Measurements from ENCODE around the gene IL1RAPL2. TPM values are rescaled to one million over a fixed set of nuclear protein-coding genes. Genes with fewer than 3 reads are reported as not detected.
"Not testable (repeated sequence)": the region's sequence is repeated elsewhere in the genome, so short reads cannot be mapped to it uniquely, and the experiment has no call there.

Gene IL1RAPL2
- total RNA-seq, 4 donors from 2014 or later = not detected

GRCh38 chrX:105220636-105221035, 654.6 kb downstream of the IL1RAPL2 start, which contains the start of gene TEX13A:
TSS of gene TEX13A (minus strand) at chrX:105220694. CDS start at chrX:105220397, 297 bp downstream.
- H3K36me3 ChIP-seq = no peaks in the 10 kb centered on the region
- TF ChIP-seq, protein P1, sequence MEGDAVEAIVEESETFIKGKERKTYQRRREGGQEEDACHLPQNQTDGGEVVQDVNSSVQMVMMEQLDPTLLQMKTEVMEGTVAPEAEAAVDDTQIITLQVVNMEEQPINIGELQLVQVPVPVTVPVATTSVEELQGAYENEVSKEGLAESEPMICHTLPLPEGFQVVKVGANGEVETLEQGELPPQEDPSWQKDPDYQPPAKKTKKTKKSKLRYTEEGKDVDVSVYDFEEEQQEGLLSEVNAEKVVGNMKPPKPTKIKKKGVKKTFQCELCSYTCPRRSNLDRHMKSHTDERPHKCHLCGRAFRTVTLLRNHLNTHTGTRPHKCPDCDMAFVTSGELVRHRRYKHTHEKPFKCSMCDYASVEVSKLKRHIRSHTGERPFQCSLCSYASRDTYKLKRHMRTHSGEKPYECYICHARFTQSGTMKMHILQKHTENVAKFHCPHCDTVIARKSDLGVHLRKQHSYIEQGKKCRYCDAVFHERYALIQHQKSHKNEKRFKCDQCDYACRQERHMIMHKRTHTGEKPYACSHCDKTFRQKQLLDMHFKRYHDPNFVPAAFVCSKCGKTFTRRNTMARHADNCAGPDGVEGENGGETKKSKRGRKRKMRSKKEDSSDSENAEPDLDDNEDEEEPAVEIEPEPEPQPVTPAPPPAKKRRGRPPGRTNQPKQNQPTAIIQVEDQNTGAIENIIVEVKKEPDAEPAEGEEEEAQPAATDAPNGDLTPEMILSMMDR (IDR thresholded peaks at IDR 0.05) = no peak
- no peak for TF ChIP-seq POLR2A (IDR thresholded peaks at IDR 0.05)
- DNase-seq = no peak
- intact Hi-C loops (cut with DNase I) = no loop called here
- no peak within 1 kb of the TSS for H3K27ac ChIP-seq
- no peaks in the 10 kb centered on the region for H3K9me3 ChIP-seq
- no peaks in the 10 kb centered on the region for H3K4me1 ChIP-seq
- H3K4me3 ChIP-seq (replicated peaks in 1 of 3) = no peak within 1 kb of the TSS
- WGBS, 2 donors = 90 to 91% methylated on average over 7 of the region's 7 CpGs
- H3K27me3 ChIP-seq = no peaks in the 10 kb centered on the region

GRCh38 chrX:105221374-105221773, 655.4 kb downstream of the IL1RAPL2 start:
- Histone ChIP-seq H3K36me3 (no peaks in the 10 kb centered on the region), H3K27me3 (no peaks in the 10 kb centered on the region), H3K4me1 (no peaks in the 10 kb centered on the region), H3K4me3 (replicated peaks in 1 of 3) (no peak overlapping the region), H3K9me3 (no peaks in the 10 kb centered on the region), H3K27ac (no peak overlapping the region)
- WGBS, 2 donors = 87% methylated on average over 3 of the region's 3 CpGs
- TF ChIP-seq POLR2A (IDR thresholded peaks at IDR 0.05) = no peak
- TF ChIP-seq, protein P1 (IDR thresholded peaks at IDR 0.05) = no peak
- intact Hi-C loops (cut with DNase I) = no loop called here
- no peak for DNase-seq

DNA sequence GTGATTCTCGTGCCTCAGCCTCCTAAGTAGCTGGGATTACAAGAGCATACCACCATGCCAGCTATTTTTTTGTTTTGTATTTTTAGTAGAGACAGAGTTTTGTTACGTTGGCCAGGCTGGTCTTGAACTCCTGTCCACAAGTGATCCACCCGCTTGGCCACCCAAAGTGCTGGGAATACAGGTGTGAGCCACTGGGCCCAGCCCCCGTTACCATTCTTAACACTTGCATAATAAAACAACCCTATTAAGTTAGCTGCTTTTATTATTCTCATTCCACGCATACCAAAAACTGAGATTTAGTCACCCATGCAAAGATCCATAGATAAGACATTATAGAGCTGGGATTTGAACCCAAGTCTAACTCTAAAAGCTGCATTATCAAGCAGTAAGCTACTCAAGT, 660.5 kb downstream of the IL1RAPL2 start:
- no peaks in the 10 kb centered on the region for H3K9me3 ChIP-seq
- H3K36me3 ChIP-seq = no peaks in the 10 kb centered on the region
- WGBS, 2 donors = 81 to 82% methylated on average over 5 of the region's 5 CpGs
- DNase-seq = no peak
- H3K27ac ChIP-seq = no peak overlapping the region
- TF ChIP-seq, protein P1 (IDR thresholded peaks at IDR 0.05) = no peak
- no peak for TF ChIP-seq POLR2A (IDR thresholded peaks at IDR 0.05)
- H3K4me1 ChIP-seq = no peaks in the 10 kb centered on the region
- H3K27me3 ChIP-seq = no peaks in the 10 kb centered on the region
- intact Hi-C loops (cut with DNase I) = no loop called here
- H3K4me3 ChIP-seq (replicated peaks in 1 of 3) = no peak overlapping the region

- no peaks in the 10 kb centered on the region for H3K4me1 ChIP-seq
- no peak for DNase-seq
- H3K9me3 ChIP-seq = no peaks in the 10 kb centered on the region
- no peaks in the 10 kb centered on the region for H3K27me3 ChIP-seq
- intact Hi-C loops (cut with DNase I) = no loop called here
- no peak for TF ChIP-seq POLR2A (IDR thresholded peaks at IDR 0.05)
- TF ChIP-seq, protein P1 (IDR thresholded peaks at IDR 0.05) = no peak
- no peak overlapping the region for H3K4me3 ChIP-seq (replicated peaks in 1 of 3)
- 74 to 90% methylated on average over 2 of the region's 2 CpGs for WGBS, 2 donors
- no peak overlapping the region for H3K27ac ChIP-seq
- H3K36me3 ChIP-seq = no peaks in the 10 kb centered on the region
Observed at GRCh38 chrX:105228602-105229001, 662.6 kb downstream of the IL1RAPL2 start.

GRCh38 chrX:105229146-105229545, 663.1 kb downstream of the IL1RAPL2 start:
- WGBS, 2 donors = 76 to 79% methylated on average over 3 of the region's 3 CpGs
- no peaks in the 10 kb centered on the region for H3K9me3 ChIP-seq
- TF ChIP-seq, protein P1 (IDR thresholded peaks at IDR 0.05) = no peak
- no peak for TF ChIP-seq POLR2A (IDR thresholded peaks at IDR 0.05)
- no peak overlapping the region for H3K27ac ChIP-seq
- H3K4me1 ChIP-seq = no peaks in the 10 kb centered on the region
- H3K36me3 ChIP-seq = no peaks in the 10 kb centered on the region
- DNase-seq = no peak
- intact Hi-C loops (cut with DNase I) = no loop called here
- H3K4me3 ChIP-seq (replicated peaks in 1 of 3) = no peak overlapping the region
- no peaks in the 10 kb centered on the region for H3K27me3 ChIP-seq

GRCh38 chrX:105237407-105237806, 671.4 kb downstream of the IL1RAPL2 start:
- WGBS, 2 donors = 80 to 90% methylated on average over 3 of the region's 3 CpGs
- H3K36me3 ChIP-seq; H3K4me3 ChIP-seq (replicated peaks in 1 of 3); DNase-seq; H3K9me3 ChIP-seq; H3K27me3 ChIP-seq; H3K4me1 ChIP-seq; intact Hi-C loops (cut with DNase I); H3K27ac ChIP-seq: not testable (repeated sequence)

All from thyroid gland (tissue), 4 donors.